Smooth muscle cell of the brain vasculature (primary cell): ENCODE results near the gene ZCCHC14.
"Not testable (repeated sequence)": the region's sequence is repeated elsewhere in the genome, so short reads cannot be mapped to it uniquely, and the experiment has no call there.

Experiments used
- DNase-seq: peaks from one replicate; pipeline ENCODE4 v3.0.0-alpha.2; 2012; ENCODE audit warnings: low read depth, low spot score

The ZCCHC14 gene

DNA sequence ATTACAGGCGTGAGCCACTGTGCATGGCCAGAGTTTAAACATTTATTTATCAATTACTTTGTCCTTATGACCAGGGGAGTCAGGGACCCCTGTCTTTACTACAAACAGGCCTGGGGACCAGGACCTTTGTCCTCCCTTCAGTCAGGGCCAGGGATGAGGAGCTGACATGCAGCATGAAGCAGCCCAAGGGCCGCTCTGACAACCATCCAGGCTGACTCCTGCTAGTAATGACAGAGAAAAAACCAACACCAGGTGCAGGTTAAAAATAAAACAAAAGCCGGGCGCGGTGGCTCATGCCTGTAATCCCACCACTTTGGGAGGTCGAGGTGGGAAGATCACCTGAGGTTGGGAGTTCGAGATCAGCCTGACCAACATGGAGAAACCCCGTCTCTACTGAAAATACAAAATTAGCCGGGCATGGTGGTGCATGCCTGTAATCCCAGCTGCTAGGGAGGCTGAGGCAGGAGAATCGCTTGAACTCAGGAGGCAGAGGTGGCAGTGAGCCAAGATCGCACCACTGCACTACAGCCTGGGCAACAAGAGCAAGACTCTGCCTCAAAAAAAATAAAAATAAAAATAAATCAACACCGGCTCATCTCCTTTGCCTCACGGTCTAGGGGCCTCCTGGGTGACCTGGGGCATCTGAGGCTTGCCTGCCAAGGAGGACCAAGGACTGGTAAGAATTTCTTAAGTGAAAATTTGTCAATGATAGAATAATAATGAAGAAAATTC is 129.8 kb downstream of the ZCCHC14 start:
- DNase-seq = not testable (repeated sequence)

DNA sequence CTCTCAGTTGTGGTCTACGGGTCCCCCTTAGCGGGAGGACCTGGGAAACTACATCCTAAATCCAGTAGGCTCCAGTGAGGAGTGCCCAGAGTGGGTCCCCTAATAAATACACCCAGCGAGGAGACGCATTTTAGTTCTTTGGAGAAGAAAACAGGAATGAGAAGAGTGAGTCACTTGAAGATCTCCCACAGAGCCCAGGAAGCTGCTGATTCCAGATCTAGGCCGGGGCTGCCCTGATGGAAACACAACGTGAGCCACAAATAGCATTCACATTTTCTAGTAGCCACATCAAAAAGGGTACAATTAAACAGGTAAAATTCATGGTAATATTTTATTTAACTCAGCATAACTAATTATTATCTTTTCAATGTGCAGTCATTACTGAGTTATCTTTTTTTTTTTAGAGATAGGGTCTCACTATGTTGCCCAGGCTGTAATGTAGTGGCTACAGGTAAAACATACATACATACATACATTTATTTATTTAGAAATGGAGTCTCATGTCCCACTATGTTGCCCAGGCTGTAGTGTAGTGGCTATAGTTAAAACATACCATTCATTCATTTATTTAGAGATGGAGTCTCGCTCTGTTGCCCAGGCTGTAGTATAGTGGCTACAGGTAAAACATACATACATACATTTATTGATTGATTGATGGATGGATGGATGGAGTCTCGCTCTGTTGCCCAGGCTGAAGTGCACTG is 130.8 kb downstream of the ZCCHC14 start:
- no peak for DNase-seq

GRCh38 chr16:87360862-87361610 is 131.8 kb downstream of the ZCCHC14 start:
- no peak for DNase-seq

DNA sequence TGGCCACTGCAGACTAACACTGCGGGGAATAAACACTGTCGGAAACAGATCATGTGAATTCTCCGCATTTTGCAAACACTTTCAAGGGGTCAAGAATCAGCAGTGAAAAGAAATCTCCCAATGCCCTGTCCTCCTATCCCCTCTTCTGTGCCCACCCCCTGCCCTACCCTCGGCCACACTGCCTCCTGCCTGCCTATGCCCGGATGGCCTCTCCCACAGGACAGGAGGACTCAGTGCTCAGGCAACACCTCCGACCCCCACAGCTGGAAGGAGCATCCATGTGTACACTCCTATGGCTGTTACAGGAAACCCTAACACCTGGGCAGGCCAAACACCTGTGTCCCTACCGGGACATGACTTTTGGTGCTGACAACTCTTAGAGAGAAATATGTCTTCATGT is 133.7 kb downstream of the ZCCHC14 start:
- no peak for DNase-seq

GRCh38 chr16:87358696-87359095 is 134.1 kb downstream of the ZCCHC14 start:
- DNase-seq = no peak

DNA sequence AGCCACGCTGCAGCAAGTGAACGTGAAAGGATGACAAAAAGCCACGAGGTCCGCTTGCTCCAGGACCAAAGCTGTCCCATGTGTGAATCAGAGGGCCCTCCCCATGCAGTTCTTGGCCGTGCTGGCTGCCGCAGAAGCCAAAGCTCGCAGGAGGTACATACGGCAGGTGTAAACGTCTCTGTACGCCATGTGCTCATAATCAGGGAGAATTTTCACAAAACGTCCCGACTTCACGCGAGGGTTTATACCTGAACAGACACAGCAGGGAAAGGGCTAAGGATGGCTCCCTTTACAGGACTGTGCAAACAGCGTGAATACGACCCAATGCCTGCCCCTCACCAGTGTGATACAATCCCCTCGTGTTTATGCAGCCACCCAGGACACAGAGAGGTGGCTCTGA is 134.6 kb downstream of the ZCCHC14 start:
- DNase-seq = no peak

- no peak for DNase-seq
These were observed 136.4 kb downstream of the ZCCHC14 start for GRCh38 chr16:87356491-87356853.
